Astrocyte (in vitro differentiated cells and primary cell): Measurements from ENCODE around the gene DAD1. TPM values are rescaled to one million over a fixed set of nuclear protein-coding genes. Genes with fewer than 3 reads are reported as not detected.
"Not testable (repeated sequence)": the region's sequence is repeated elsewhere in the genome, so short reads cannot be mapped to it uniquely, and the experiment has no call there.

ENCODE experiments used
- DNase-seq: peaks from one replicate; pipeline ENCODE4 v3.0.0-alpha.2; 2010; ENCODE audit warnings: low read depth
- FAIRE-seq: peaks from 2 replicates; lab custom pipeline; 2011; peaks lifted over from hg19 to GRCh38; lab: Jason Lieb, UNC
- H2AFZ ChIP-seq: 2 replicates; pipeline ENCODE4 v1.6.0; 2012; ENCODE audit warnings: low read depth, low read length, inconsistent platforms
- H3K27ac ChIP-seq: 2 replicates; pipeline ENCODE4 v1.5.1; 2011; ENCODE audit warnings: low read depth, low read length, inconsistent platforms
- H3K27me3 ChIP-seq: 2 replicates; pipeline ENCODE4 v1.6.0; 2011; ENCODE audit warnings: low read length, inconsistent platforms; ENCODE audit not compliant: insufficient read depth
- H3K36me3 ChIP-seq: 2 replicates; pipeline ENCODE4 v1.5.1; 2011; ENCODE audit warnings: low read length, inconsistent platforms; ENCODE audit not compliant: insufficient read depth
- H3K4me1 ChIP-seq: 2 replicates; pipeline ENCODE4 v1.5.1; 2011; ENCODE audit warnings: low read length, inconsistent platforms; ENCODE audit not compliant: insufficient read depth
- H3K4me2 ChIP-seq: 2 replicates; pipeline ENCODE4 v1.6.0; 2012; ENCODE audit warnings: low read length, inconsistent platforms
- H3K4me3 ChIP-seq: 2 replicates; pipeline ENCODE4 v1.5.1; 2011; ENCODE audit warnings: low read depth, mild to moderate bottlenecking, low read length, inconsistent platforms; ENCODE audit not compliant: insufficient read depth
- H3K79me2 ChIP-seq: 2 replicates; pipeline ENCODE4 v1.6.0; 2012; ENCODE audit warnings: mild to moderate bottlenecking, low read length, inconsistent platforms; ENCODE audit not compliant: insufficient read depth
- H3K9ac ChIP-seq: 2 replicates; pipeline ENCODE4 v1.6.0; 2012; ENCODE audit warnings: mild to moderate bottlenecking, low read length, inconsistent platforms
- H3K9me3 ChIP-seq: 2 replicates; pipeline ENCODE4 v1.5.1; 2012; ENCODE audit warnings: low read depth, mild to moderate bottlenecking, low read length, inconsistent platforms; ENCODE audit not compliant: insufficient read depth
- H4K20me1 ChIP-seq: 2 replicates; pipeline ENCODE4 v1.6.0; 2012; ENCODE audit warnings: low read length, inconsistent platforms; ENCODE audit not compliant: insufficient read depth
- H3K27ac Mint-ChIP-seq: one replicate; pipeline ENCODE4 v1.8.0; 2021; ENCODE audit warnings: mild to moderate bottlenecking, mixed read lengths; ENCODE audit not compliant: unreplicated experiment
- H3K27me3 Mint-ChIP-seq: one replicate; pipeline ENCODE4 v1.8.0; 2021; ENCODE audit warnings: low read depth, mixed read lengths; ENCODE audit not compliant: unreplicated experiment
- H3K36me3 Mint-ChIP-seq: one replicate; pipeline ENCODE4 v1.8.0; 2021; ENCODE audit warnings: low read depth, mixed read lengths; ENCODE audit not compliant: unreplicated experiment
- H3K4me1 Mint-ChIP-seq: one replicate; pipeline ENCODE4 v1.8.0; 2021; ENCODE audit warnings: low read depth, mixed read lengths; ENCODE audit not compliant: unreplicated experiment
- H3K4me3 Mint-ChIP-seq: one replicate; pipeline ENCODE4 v1.8.0; 2021; ENCODE audit warnings: mild to moderate bottlenecking, moderate library complexity, mixed read lengths; ENCODE audit not compliant: unreplicated experiment
- H3K9me3 Mint-ChIP-seq: one replicate; pipeline ENCODE4 v1.8.0; 2021; ENCODE audit warnings: mild to moderate bottlenecking, mixed read lengths; ENCODE audit not compliant: unreplicated experiment
- EZH2 ChIP-seq: IDR thresholded peaks from 2 replicates; pipeline ENCODE4 v1.6.1; 2012; ENCODE audit warnings: mild to moderate bottlenecking, low read length, inconsistent platforms; ENCODE audit not compliant: insufficient read depth
- total RNA-seq: library from RNA; stranded (reverse); gene quantifications from 2 replicates; pipeline ENCODE4 v1.2.1, GENCODE V29; 2021
- TF ChIP-seq, protein P1 (sequence below): IDR thresholded peaks from 2 replicates; pipeline ENCODE4 v1.5.1; 2011; ENCODE audit warnings: low read depth, mild to moderate bottlenecking, inconsistent platforms, low read length, moderate library complexity; ENCODE audit not compliant: insufficient read depth

The DAD1 gene
- total RNA-seq, 1 donor from 2014 or later = 302 TPM

DNA sequence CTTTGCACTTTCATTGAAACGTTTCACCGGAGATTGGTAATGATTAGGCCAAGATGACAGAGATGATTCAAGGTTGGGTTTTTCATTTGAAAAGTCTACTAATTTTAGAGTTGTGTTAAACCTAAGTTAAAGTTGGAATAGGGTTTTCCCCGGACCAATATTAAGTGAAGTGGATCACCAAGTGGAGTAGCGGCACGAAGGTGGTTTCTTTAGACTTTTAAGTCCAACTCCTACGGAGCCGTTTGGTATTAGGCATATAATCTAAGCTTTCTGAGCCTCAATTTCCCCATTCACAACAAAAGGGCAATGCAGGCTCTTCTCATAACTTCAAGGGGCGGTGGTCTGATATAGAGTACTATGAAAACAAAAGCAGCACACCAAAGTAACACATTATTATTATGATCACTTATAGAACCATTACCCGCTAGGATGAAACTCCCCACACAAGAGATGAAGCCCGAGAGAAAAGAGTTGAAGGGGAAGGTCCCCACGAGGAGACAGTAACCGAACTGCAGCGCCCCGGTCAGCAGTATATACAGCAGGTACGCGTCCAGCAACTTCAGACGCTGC lies 413 bp downstream of the DAD1 start:
- H3K9me3 ChIP-seq = no peaks in the 10 kb centered on the region
- H3K79me2 ChIP-seq = peaks cover 55% of the 10 kb centered on the region
- peak overlapping the region; percentile 95 for H3K4me3 Mint-ChIP-seq
- FAIRE-seq (no peak), DNase-seq (no peak)
- H3K9me3 Mint-ChIP-seq = no peaks in the 10 kb centered on the region
- H4K20me1 ChIP-seq = peaks cover 30% of the 10 kb centered on the region
- peak overlapping the region; percentile 94 for H3K27ac ChIP-seq
- H3K36me3 ChIP-seq = no peaks in the 10 kb centered on the region
- H3K27ac Mint-ChIP-seq = peak overlapping the region; percentile 99
- H3K4me3 ChIP-seq = peak overlapping the region; percentile 97
- peaks cover 20% of the 10 kb centered on the region for H3K4me1 ChIP-seq
- peaks cover 8% of the 10 kb centered on the region for H3K36me3 Mint-ChIP-seq
- peak overlapping the region; percentile 72 for H2AFZ ChIP-seq
- peak overlapping the region; percentile 88 for H3K4me2 ChIP-seq
- peaks cover 4% of the 10 kb centered on the region for H3K27me3 ChIP-seq
- no peak for TF ChIP-seq EZH2
- TF ChIP-seq, protein P1, sequence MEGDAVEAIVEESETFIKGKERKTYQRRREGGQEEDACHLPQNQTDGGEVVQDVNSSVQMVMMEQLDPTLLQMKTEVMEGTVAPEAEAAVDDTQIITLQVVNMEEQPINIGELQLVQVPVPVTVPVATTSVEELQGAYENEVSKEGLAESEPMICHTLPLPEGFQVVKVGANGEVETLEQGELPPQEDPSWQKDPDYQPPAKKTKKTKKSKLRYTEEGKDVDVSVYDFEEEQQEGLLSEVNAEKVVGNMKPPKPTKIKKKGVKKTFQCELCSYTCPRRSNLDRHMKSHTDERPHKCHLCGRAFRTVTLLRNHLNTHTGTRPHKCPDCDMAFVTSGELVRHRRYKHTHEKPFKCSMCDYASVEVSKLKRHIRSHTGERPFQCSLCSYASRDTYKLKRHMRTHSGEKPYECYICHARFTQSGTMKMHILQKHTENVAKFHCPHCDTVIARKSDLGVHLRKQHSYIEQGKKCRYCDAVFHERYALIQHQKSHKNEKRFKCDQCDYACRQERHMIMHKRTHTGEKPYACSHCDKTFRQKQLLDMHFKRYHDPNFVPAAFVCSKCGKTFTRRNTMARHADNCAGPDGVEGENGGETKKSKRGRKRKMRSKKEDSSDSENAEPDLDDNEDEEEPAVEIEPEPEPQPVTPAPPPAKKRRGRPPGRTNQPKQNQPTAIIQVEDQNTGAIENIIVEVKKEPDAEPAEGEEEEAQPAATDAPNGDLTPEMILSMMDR = no peak
- peaks cover 6% of the 10 kb centered on the region for H3K27me3 Mint-ChIP-seq
- peak overlapping the region; percentile 97 for H3K9ac ChIP-seq
- H3K4me1 Mint-ChIP-seq = peaks cover 37% of the 10 kb centered on the region

DNA sequence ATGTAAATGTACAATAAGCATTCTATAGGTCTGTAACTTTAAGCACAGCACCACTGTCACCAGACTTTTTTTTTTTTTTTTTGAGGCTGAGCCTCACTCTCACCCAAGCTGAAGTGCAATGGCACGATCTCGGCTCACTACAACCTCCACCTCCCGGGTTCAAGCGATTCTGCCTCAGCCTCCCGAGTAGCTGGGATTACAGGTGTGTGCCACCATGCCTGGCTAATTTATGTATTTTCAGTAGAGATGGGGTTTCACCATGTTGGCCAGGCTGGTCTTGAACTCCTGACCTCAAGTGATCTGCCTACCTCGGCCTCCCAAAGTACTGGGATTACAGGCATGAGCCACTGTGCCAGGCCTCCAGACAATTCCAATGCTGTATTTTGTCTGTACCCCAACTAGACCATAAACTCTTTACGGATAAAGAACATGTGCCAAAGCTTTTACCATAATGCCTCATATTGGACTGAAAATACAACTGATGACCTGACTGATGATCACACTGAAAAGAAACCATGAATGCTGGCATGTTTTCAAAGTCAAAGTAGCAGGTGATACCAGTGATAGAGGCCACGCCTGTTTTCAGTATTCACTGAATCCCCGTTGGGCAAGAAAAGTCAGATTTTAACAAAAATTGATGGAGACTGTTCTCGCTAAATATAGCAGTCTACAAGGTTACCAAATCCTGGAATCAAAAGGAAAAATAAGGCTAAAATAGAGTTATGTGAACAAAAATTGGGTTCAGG lies 1.2 kb downstream of the DAD1 start:
- H3K27me3 ChIP-seq, H3K9me3 Mint-ChIP-seq, FAIRE-seq, H3K27me3 Mint-ChIP-seq, H3K9me3 ChIP-seq, H3K36me3 ChIP-seq, H3K36me3 Mint-ChIP-seq, H2AFZ ChIP-seq, DNase-seq: not testable (repeated sequence)
- Histone ChIP-seq H3K9ac (peak overlapping the region; percentile 97), H3K79me2 (peaks cover 62% of the 10 kb centered on the region), H3K27ac (peak overlapping the region; percentile 94), H3K4me3 (peak overlapping the region; percentile 97), H3K4me2 (peak overlapping the region; percentile 88), H4K20me1 (peaks cover 36% of the 10 kb centered on the region), H3K4me1 (peaks cover 20% of the 10 kb centered on the region)
- Mint-ChIP-seq H3K27ac (peak overlapping the region; percentile 99), H3K4me3 (peak overlapping the region; percentile 95), H3K4me1 (peaks cover 40% of the 10 kb centered on the region)

DNA sequence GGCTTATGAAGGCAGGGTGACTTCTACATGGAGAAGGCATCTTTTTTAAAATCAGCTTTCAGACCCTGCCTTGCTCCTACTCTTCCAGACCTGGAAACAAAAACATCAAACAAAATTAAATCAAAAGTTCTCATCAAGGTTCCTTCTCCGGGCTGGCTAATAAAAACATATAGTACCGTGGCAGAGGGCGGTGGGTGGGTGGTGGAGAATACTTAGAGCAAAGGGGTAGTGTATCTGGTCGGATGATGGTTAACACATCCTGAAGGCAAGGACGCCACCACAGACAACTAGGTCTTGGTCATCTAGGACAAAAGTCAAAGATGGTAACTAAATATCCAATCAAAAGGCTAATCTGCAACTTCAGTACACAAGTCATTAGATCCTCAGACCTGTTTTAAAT lies 1.8 kb downstream of the DAD1 start:
- Mint-ChIP-seq H3K27me3 (peaks cover 2% of the 10 kb centered on the region), H3K9me3 (no peaks in the 10 kb centered on the region), H3K36me3 (peaks cover 8% of the 10 kb centered on the region), H3K4me3 (peak overlapping the region; percentile 95), H3K27ac (no peak overlapping the region), H3K4me1 (peaks cover 40% of the 10 kb centered on the region)
- FAIRE-seq = no peak
- TF ChIP-seq EZH2 = no peak
- TF ChIP-seq, protein P1 = no peak
- Histone ChIP-seq H3K4me3 (peak overlapping the region; percentile 4), H3K9ac (no peak overlapping the region), H3K36me3 (no peaks in the 10 kb centered on the region), H3K9me3 (no peaks in the 10 kb centered on the region), H3K79me2 (peaks cover 67% of the 10 kb centered on the region), H3K4me2 (peak overlapping the region; percentile 88), H3K4me1 (peaks cover 20% of the 10 kb centered on the region), H2AFZ (no peak overlapping the region), H3K27me3 (no peaks in the 10 kb centered on the region), H4K20me1 (peaks cover 36% of the 10 kb centered on the region), H3K27ac (no peak overlapping the region)
- DNase-seq = no peak
